ENCODE measurements around the gene DTNBP1.

DNA sequence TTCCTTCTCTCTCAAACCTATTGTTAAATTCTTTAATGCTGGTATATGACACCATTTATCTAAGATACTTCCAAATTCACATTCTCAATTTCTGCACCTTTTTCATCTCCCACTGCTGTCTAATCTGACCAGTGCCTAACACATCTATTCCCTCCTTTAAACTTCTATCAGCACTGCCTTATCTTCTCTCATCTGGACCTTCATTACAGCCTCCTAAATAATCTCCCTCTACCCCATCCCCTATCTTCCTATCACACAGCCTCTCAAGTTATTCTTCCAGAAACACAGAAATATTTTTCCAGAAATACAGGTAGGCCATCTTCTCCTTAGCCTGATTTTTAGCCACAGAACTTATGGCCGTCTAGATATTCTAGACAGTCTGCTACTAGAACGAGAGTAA is 5.5 kb downstream of the DTNBP1 start:
- TF ChIP-seq, protein P1, sequence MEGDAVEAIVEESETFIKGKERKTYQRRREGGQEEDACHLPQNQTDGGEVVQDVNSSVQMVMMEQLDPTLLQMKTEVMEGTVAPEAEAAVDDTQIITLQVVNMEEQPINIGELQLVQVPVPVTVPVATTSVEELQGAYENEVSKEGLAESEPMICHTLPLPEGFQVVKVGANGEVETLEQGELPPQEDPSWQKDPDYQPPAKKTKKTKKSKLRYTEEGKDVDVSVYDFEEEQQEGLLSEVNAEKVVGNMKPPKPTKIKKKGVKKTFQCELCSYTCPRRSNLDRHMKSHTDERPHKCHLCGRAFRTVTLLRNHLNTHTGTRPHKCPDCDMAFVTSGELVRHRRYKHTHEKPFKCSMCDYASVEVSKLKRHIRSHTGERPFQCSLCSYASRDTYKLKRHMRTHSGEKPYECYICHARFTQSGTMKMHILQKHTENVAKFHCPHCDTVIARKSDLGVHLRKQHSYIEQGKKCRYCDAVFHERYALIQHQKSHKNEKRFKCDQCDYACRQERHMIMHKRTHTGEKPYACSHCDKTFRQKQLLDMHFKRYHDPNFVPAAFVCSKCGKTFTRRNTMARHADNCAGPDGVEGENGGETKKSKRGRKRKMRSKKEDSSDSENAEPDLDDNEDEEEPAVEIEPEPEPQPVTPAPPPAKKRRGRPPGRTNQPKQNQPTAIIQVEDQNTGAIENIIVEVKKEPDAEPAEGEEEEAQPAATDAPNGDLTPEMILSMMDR (IDR thresholded peaks at IDR 0.05; ENCODE audit: low read depth, low read length, missing input control) = no peak
- TF ChIP-seq GABPA (IDR thresholded peaks at IDR 0.05 in 1 of 2, conservative IDR thresholded peaks at IDR 0.05 in 1 of 2) = no peak
- no peak for TF ChIP-seq YY1 (IDR thresholded peaks at IDR 0.05)
- no peak for TF ChIP-seq FOXA2 (IDR thresholded peaks at IDR 0.05)
- TF ChIP-seq RAD21 (IDR thresholded peaks at IDR 0.05) = no peak
- TF ChIP-seq, protein P2, sequence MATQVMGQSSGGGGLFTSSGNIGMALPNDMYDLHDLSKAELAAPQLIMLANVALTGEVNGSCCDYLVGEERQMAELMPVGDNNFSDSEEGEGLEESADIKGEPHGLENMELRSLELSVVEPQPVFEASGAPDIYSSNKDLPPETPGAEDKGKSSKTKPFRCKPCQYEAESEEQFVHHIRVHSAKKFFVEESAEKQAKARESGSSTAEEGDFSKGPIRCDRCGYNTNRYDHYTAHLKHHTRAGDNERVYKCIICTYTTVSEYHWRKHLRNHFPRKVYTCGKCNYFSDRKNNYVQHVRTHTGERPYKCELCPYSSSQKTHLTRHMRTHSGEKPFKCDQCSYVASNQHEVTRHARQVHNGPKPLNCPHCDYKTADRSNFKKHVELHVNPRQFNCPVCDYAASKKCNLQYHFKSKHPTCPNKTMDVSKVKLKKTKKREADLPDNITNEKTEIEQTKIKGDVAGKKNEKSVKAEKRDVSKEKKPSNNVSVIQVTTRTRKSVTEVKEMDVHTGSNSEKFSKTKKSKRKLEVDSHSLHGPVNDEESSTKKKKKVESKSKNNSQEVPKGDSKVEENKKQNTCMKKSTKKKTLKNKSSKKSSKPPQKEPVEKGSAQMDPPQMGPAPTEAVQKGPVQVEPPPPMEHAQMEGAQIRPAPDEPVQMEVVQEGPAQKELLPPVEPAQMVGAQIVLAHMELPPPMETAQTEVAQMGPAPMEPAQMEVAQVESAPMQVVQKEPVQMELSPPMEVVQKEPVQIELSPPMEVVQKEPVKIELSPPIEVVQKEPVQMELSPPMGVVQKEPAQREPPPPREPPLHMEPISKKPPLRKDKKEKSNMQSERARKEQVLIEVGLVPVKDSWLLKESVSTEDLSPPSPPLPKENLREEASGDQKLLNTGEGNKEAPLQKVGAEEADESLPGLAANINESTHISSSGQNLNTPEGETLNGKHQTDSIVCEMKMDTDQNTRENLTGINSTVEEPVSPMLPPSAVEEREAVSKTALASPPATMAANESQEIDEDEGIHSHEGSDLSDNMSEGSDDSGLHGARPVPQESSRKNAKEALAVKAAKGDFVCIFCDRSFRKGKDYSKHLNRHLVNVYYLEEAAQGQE (IDR thresholded peaks at IDR 0.05) = no peak
- TF ChIP-seq, protein P3, sequence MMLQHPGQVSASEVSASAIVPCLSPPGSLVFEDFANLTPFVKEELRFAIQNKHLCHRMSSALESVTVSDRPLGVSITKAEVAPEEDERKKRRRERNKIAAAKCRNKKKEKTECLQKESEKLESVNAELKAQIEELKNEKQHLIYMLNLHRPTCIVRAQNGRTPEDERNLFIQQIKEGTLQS (IDR thresholded peaks at IDR 0.05) = no peak
- TF ChIP-seq JUND (IDR thresholded peaks at IDR 0.05) = no peak
- no peak for TF ChIP-seq SP1 (IDR thresholded peaks at IDR 0.05)
- no peak for TF ChIP-seq TAF1 (conservative IDR thresholded peaks at IDR 0.05)
- TF ChIP-seq, protein P4, sequence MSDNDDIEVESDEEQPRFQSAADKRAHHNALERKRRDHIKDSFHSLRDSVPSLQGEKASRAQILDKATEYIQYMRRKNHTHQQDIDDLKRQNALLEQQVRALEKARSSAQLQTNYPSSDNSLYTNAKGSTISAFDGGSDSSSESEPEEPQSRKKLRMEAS (IDR thresholded peaks at IDR 0.05) = no peak
- TF ChIP-seq EGR1 (IDR thresholded peaks at IDR 0.05; ENCODE audit: low read depth in 2 of 2) = no peak

Data from liver (tissue), 3 donors.